WERI-Rb-1 (cell line): ENCODE measurements around the gene XRCC2.
"Not testable (repeated sequence)": the region's sequence is repeated elsewhere in the genome, so short reads cannot be mapped to it uniquely, and the experiment has no call there.

Source experiments
- DNase-seq: peaks from one replicate; pipeline ENCODE4 v3.0.0-alpha.2; 2020
- H3K27ac ChIP-seq: fragments of 250-450 bp; sonication (Bioruptor Pico); 2 replicates; pipeline ENCODE4 v1.5.1; 2020; ENCODE audit warnings: mild to moderate bottlenecking, moderate library complexity
- H3K27me3 ChIP-seq: fragments of 250-450 bp; sonication (Bioruptor Pico); 2 replicates; pipeline ENCODE4 v1.5.1; 2021; ENCODE audit warnings: mild to moderate bottlenecking, low read depth, moderate library complexity; ENCODE audit not compliant: insufficient read depth, severe bottlenecking
- H3K36me3 ChIP-seq: fragments of 250-450 bp; sonication (Bioruptor Pico); 2 replicates; pipeline ENCODE4 v1.5.1; 2020; ENCODE audit warnings: mild to moderate bottlenecking, moderate library complexity
- H3K4me3 ChIP-seq: 2 replicates; pipeline ENCODE4 v1.5.1; 2011; ENCODE audit warnings: low read depth, mild to moderate bottlenecking, control low read depth, low read length
- H3K9me3 ChIP-seq: fragments of 250-450 bp; sonication (Bioruptor Pico); 2 replicates; pipeline ENCODE4 v1.5.1; 2021; ENCODE audit warnings: mild to moderate bottlenecking, moderate library complexity; ENCODE audit not compliant: severe bottlenecking
- CTCF ChIP-seq: IDR thresholded peaks from 2 replicates; pipeline ENCODE4 v1.5.1; 2011; ENCODE audit warnings: low read depth, mild to moderate bottlenecking, control low read depth, inconsistent platforms, low read length

Gene XRCC2

GRCh38 chr7:152654971-152655370, 21.0 kb downstream of the XRCC2 start:
- H3K27ac ChIP-seq: no peak overlapping the region
- H3K36me3 ChIP-seq: peaks cover 63% of the 10 kb centered on the region
- DNase-seq: no peak
- TF ChIP-seq CTCF: no peak
- no peaks in the 10 kb centered on the region for H3K27me3 ChIP-seq
- H3K9me3 ChIP-seq: no peaks in the 10 kb centered on the region
- no peak overlapping the region for H3K4me3 ChIP-seq

- H3K4me3 ChIP-seq: no peak overlapping the region
- no peak overlapping the region for H3K27ac ChIP-seq
- TF ChIP-seq CTCF: no peak
- no peaks in the 10 kb centered on the region for H3K9me3 ChIP-seq
- DNase-seq: no peak
- H3K27me3 ChIP-seq: no peaks in the 10 kb centered on the region
- peaks cover 59% of the 10 kb centered on the region for H3K36me3 ChIP-seq
These were observed 26.7 kb downstream of the XRCC2 start for GRCh38 chr7:152649220-152649619.

GRCh38 chr7:152647009-152647408, 28.9 kb downstream of the XRCC2 start:
- H3K4me3 ChIP-seq: no peak overlapping the region
- H3K27ac ChIP-seq: no peak overlapping the region
- no peaks in the 10 kb centered on the region for H3K27me3 ChIP-seq
- no peak for TF ChIP-seq CTCF
- DNase-seq: no peak
- peaks cover 43% of the 10 kb centered on the region for H3K36me3 ChIP-seq
- H3K9me3 ChIP-seq: no peaks in the 10 kb centered on the region

- not testable (repeated sequence) for H3K4me3 ChIP-seq, DNase-seq, H3K27me3 ChIP-seq, H3K9me3 ChIP-seq, H3K27ac ChIP-seq
- H3K36me3 ChIP-seq: peaks cover 43% of the 10 kb centered on the region
These were observed 29.4 kb downstream of the XRCC2 start for GRCh38 chr7:152646579-152646978.

GRCh38 chr7:152643979-152644559, 31.9 kb downstream of the XRCC2 start:
- DNase-seq: no peak
- no peaks in the 10 kb centered on the region for H3K9me3 ChIP-seq
- H3K27ac ChIP-seq: no peak overlapping the region
- no peaks in the 10 kb centered on the region for H3K27me3 ChIP-seq
- no peak overlapping the region for H3K4me3 ChIP-seq
- TF ChIP-seq CTCF: no peak
- H3K36me3 ChIP-seq: peaks cover 30% of the 10 kb centered on the region

- H3K27ac ChIP-seq: no peak overlapping the region
- H3K36me3 ChIP-seq: peaks cover 4% of the 10 kb centered on the region
- no peaks in the 10 kb centered on the region for H3K9me3 ChIP-seq
- no peak for DNase-seq
- no peak for TF ChIP-seq CTCF
- H3K27me3 ChIP-seq: no peaks in the 10 kb centered on the region
- H3K4me3 ChIP-seq: no peak overlapping the region
These were observed 34.6 kb downstream of the XRCC2 start for GRCh38 chr7:152641384-152641783.
